ENCODE data around the gene PI4KA.
"Not testable (repeated sequence)": the region's sequence is repeated elsewhere in the genome, so short reads cannot be mapped to it uniquely, and the experiment has no call there.

PI4KA gene

GRCh38 chr22:20696056-20696455, 162.6 kb downstream of the PI4KA start:
- H3K4me3 ChIP-seq (ENCODE audit: low read length); H3K9ac ChIP-seq (ENCODE audit: low read length); H3K27ac ChIP-seq (ENCODE audit: low read length); H3K4me1 ChIP-seq (ENCODE audit: control insufficient read depth, low read depth, low read length); H3K27me3 ChIP-seq (ENCODE audit: control insufficient read depth, insufficient read depth, low read length); H3K9me3 ChIP-seq (ENCODE audit: control insufficient read depth, low read depth, low read length); H3K36me3 ChIP-seq (ENCODE audit: control insufficient read depth, low read depth, low read length): not testable (repeated sequence)

- not testable (repeated sequence) for H3K9ac ChIP-seq (ENCODE audit: low read length); H3K27ac ChIP-seq (ENCODE audit: low read length); H3K36me3 ChIP-seq (ENCODE audit: control insufficient read depth, low read depth, low read length); H3K27me3 ChIP-seq (ENCODE audit: control insufficient read depth, insufficient read depth, low read length); H3K9me3 ChIP-seq (ENCODE audit: control insufficient read depth, low read depth, low read length); H3K4me1 ChIP-seq (ENCODE audit: control insufficient read depth, low read depth, low read length); H3K4me3 ChIP-seq (ENCODE audit: low read length)
Measured at GRCh38 chr22:20695205-20695604, 163.4 kb downstream of the PI4KA start.

- H3K27me3 ChIP-seq (ENCODE audit: control insufficient read depth, insufficient read depth, low read length): not testable (repeated sequence)
Measured at GRCh38 chr22:20694256-20694655, 164.4 kb downstream of the PI4KA start.

DNA sequence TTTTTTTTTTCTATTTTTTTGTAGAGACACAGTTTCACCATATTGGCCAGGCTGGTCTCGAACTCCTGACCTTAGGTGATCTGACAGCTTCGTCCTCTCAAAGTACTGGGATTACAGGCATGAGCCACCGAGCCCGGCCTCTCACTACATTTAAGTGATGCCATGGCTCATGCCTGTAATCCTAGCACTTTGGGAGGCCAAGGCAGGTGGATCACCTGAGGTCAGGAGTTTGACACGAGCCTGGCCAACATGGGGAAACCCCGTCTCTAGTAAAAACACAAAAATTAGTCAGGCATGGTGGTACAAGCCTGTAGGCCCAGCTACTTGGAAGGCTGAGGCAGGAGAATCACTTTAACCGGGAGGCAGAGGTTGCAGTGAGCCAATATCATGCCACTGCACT, 165.7 kb downstream of the PI4KA start:
- H3K27ac ChIP-seq (ENCODE audit: low read length); H3K36me3 ChIP-seq (ENCODE audit: control insufficient read depth, low read depth, low read length); H3K9ac ChIP-seq (ENCODE audit: low read length); H3K4me1 ChIP-seq (ENCODE audit: control insufficient read depth, low read depth, low read length); H3K9me3 ChIP-seq (ENCODE audit: control insufficient read depth, low read depth, low read length); H3K4me3 ChIP-seq (ENCODE audit: low read length); H3K27me3 ChIP-seq (ENCODE audit: control insufficient read depth, insufficient read depth, low read length): not testable (repeated sequence)

More at GRCh38 chr22:20694256-20694655, 164.4 kb downstream of the PI4KA start:
- H3K4me3 ChIP-seq (ENCODE audit: low read length); H3K9me3 ChIP-seq (ENCODE audit: control insufficient read depth, low read depth, low read length); H3K9ac ChIP-seq (ENCODE audit: low read length); H3K27ac ChIP-seq (ENCODE audit: low read length); H3K4me1 ChIP-seq (ENCODE audit: control insufficient read depth, low read depth, low read length); H3K36me3 ChIP-seq (ENCODE audit: control insufficient read depth, low read depth, low read length): not testable (repeated sequence)

DNA sequence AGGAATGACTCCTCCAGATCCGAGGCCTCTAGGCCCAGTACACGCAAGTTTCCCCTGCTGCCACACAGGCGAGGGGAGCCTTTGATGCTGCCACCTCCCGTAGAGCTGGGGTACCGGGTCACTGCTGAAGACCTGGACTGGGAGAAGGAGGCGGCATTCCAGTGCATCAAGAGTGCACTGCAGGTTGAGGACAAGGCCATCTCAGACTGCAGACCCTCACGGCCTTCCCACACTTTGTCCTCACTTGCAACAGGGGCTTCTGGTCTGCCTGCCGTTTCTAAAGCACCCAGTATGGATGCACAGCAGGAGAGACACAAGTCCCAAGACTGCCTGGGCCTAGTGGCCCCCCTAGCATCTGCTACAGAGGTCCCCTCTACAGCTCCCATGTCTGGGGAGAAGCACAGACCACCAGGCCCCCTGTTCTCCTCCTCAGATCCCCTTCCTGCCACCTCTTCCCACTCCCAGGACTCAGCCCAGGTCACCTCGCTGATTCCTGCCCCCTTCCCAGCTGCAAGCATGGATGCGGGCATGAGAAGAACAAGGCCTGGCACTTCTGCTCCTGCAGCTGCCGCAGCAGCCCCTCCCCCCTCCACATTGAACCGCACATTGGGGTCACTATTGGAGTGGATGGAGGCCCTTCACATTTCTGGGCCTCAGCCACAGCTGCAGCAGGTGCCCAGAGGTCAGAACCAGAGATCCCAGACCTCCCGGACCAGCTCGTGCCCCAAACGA, 167.9 kb downstream of the PI4KA start:
- H3K36me3 ChIP-seq (ENCODE audit: control insufficient read depth, low read depth, low read length); H3K9me3 ChIP-seq (ENCODE audit: control insufficient read depth, low read depth, low read length); H3K9ac ChIP-seq (ENCODE audit: low read length); H3K27ac ChIP-seq (ENCODE audit: low read length); H3K27me3 ChIP-seq (ENCODE audit: control insufficient read depth, insufficient read depth, low read length); H3K4me3 ChIP-seq (ENCODE audit: low read length); H3K4me1 ChIP-seq (ENCODE audit: control insufficient read depth, low read depth, low read length): not testable (repeated sequence)

- not testable (repeated sequence) for H3K9ac ChIP-seq (ENCODE audit: low read length); H3K4me1 ChIP-seq (ENCODE audit: control insufficient read depth, low read depth, low read length); H3K9me3 ChIP-seq (ENCODE audit: control insufficient read depth, low read depth, low read length); H3K4me3 ChIP-seq (ENCODE audit: low read length); H3K27me3 ChIP-seq (ENCODE audit: control insufficient read depth, insufficient read depth, low read length); H3K36me3 ChIP-seq (ENCODE audit: control insufficient read depth, low read depth, low read length); H3K27ac ChIP-seq (ENCODE audit: low read length)
Measured at GRCh38 chr22:20687356-20688172, 171.0 kb downstream of the PI4KA start.

- H3K4me3 ChIP-seq (ENCODE audit: low read length); H3K36me3 ChIP-seq (ENCODE audit: control insufficient read depth, low read depth, low read length); H3K4me1 ChIP-seq (ENCODE audit: control insufficient read depth, low read depth, low read length); H3K27ac ChIP-seq (ENCODE audit: low read length); H3K9ac ChIP-seq (ENCODE audit: low read length); H3K27me3 ChIP-seq (ENCODE audit: control insufficient read depth, insufficient read depth, low read length); H3K9me3 ChIP-seq (ENCODE audit: control insufficient read depth, low read depth, low read length): not testable (repeated sequence)
Measured at GRCh38 chr22:20685764-20686163, 172.8 kb downstream of the PI4KA start.

- not testable (repeated sequence) for H3K4me1 ChIP-seq (ENCODE audit: control insufficient read depth, low read depth, low read length); H3K9me3 ChIP-seq (ENCODE audit: control insufficient read depth, low read depth, low read length); H3K9ac ChIP-seq (ENCODE audit: low read length); H3K4me3 ChIP-seq (ENCODE audit: low read length); H3K27ac ChIP-seq (ENCODE audit: low read length); H3K36me3 ChIP-seq (ENCODE audit: control insufficient read depth, low read depth, low read length); H3K27me3 ChIP-seq (ENCODE audit: control insufficient read depth, insufficient read depth, low read length)
Measured at GRCh38 chr22:20678792-20679435, 179.7 kb downstream of the PI4KA start.

- H3K4me1 ChIP-seq (ENCODE audit: control insufficient read depth, low read depth, low read length): no peaks in the 10 kb centered on the region
Measured at GRCh38 chr22:20677684-20678242, 180.8 kb downstream of the PI4KA start.

GRCh38 chr22:20675613-20676012, 183.0 kb downstream of the PI4KA start:
- H3K36me3 ChIP-seq (ENCODE audit: control insufficient read depth, low read depth, low read length); H3K27me3 ChIP-seq (ENCODE audit: control insufficient read depth, insufficient read depth, low read length); H3K27ac ChIP-seq (ENCODE audit: low read length); H3K4me3 ChIP-seq (ENCODE audit: low read length); H3K9me3 ChIP-seq (ENCODE audit: control insufficient read depth, low read depth, low read length); H3K9ac ChIP-seq (ENCODE audit: low read length); H3K4me1 ChIP-seq (ENCODE audit: control insufficient read depth, low read depth, low read length): not testable (repeated sequence)

More at GRCh38 chr22:20677684-20678242, 180.8 kb downstream of the PI4KA start:
- no peak overlapping the region for H3K4me3 ChIP-seq (ENCODE audit: low read length)
- no peaks in the 10 kb centered on the region for H3K9me3 ChIP-seq (ENCODE audit: control insufficient read depth, low read depth, low read length)
- no peak overlapping the region for H3K27ac ChIP-seq (ENCODE audit: low read length)
- no peaks in the 10 kb centered on the region for H3K36me3 ChIP-seq (ENCODE audit: control insufficient read depth, low read depth, low read length)
- H3K27me3 ChIP-seq (ENCODE audit: control insufficient read depth, insufficient read depth, low read length): no peaks in the 10 kb centered on the region
- H3K9ac ChIP-seq (ENCODE audit: low read length): no peak overlapping the region

- Histone ChIP-seq H3K9me3 (ENCODE audit: control insufficient read depth, low read depth, low read length) (no peaks in the 10 kb centered on the region), H3K4me1 (ENCODE audit: control insufficient read depth, low read depth, low read length) (no peaks in the 10 kb centered on the region), H3K36me3 (ENCODE audit: control insufficient read depth, low read depth, low read length) (no peaks in the 10 kb centered on the region), H3K27me3 (ENCODE audit: control insufficient read depth, insufficient read depth, low read length) (no peaks in the 10 kb centered on the region), H3K27ac (ENCODE audit: low read length) (no peak overlapping the region), H3K9ac (ENCODE audit: low read length) (no peak overlapping the region), H3K4me3 (ENCODE audit: low read length) (no peak overlapping the region)
Measured at GRCh38 chr22:20674998-20675397, 183.6 kb downstream of the PI4KA start.

Data from iPS-18a (cell line).